SK-N-SH (cell line): Measurements from ENCODE around the gene MAN2B1. TPM values are rescaled to one million over a fixed set of nuclear protein-coding genes. Genes with fewer than 3 reads are reported as not detected.

ENCODE experiments used
- CTCF ChIA-PET: fragments of 300-600, 350-600 bp; formaldehyde crosslinking; extraction: SDS; loops from one replicate; lab custom pipeline; 2021; lab: Yijun Ruan, JAX
- POLR2A ChIA-PET: fragments of 350-600 bp; sonication (Branson Sonifier 250); formaldehyde crosslinking; extraction: SDS; loops from one replicate; lab custom pipeline; 2020; ENCODE audit warnings: antibody characterized with exemption, inconsistent platforms; lab: Yijun Ruan, JAX
- DNase-seq: peaks from one replicate; pipeline ENCODE4 v3.0.0; 2012
- H2AFZ ChIP-seq: fragments of 200-600 bp; sonication (generic); 2 replicates; pipeline ENCODE4 v1.8.1; 2016; ENCODE audit warnings: antibody characterized with exemption, mild to moderate bottlenecking, low read depth
- H3F3A ChIP-seq: fragments of 200-600 bp; sonication (generic); replicated peaks from 2 replicates; pipeline ENCODE3; 2016; ENCODE audit warnings: antibody characterized with exemption, mild to moderate bottlenecking; ENCODE audit not compliant: insufficient read depth
- H3K27ac ChIP-seq, 2 experiments: fragments of 200-500 bp in 1 of 2; fragments of 200-600 bp in 1 of 2; sonication (Bioruptor generic) in 1 of 2; sonication (generic), shearing (Covaris generic) in 1 of 2; 2 replicates each; pipeline versions ENCODE4 v1.5.1 to v1.6.1; 2014 to 2016; ENCODE audit warnings: low read depth in 2 of 2, inconsistent platforms in 1 of 2, low read length in 1 of 2, mild to moderate bottlenecking in 1 of 2, mixed read lengths in 1 of 2
- H3K27me3 ChIP-seq: fragments of 200-600 bp; sonication (generic), shearing (Covaris generic); 2 replicates; pipeline ENCODE4 v1.6.1; 2016; ENCODE audit warnings: mixed run types; ENCODE audit not compliant: insufficient read depth
- H3K36me3 ChIP-seq, 2 experiments: fragments of 200-500 bp in 1 of 2; fragments of 200-600 bp in 1 of 2; sonication (Bioruptor generic) in 1 of 2; sonication (generic) in 1 of 2; replicated peaks in 1 of 2; 2 replicates each; pipeline versions ENCODE3 to v1.5.1; 2014 to 2016; ENCODE audit warnings: low read length in 1 of 2, mild to moderate bottlenecking in 1 of 2; ENCODE audit not compliant: insufficient read depth in 2 of 2, control insufficient read depth in 1 of 2
- H3K4me1 ChIP-seq, 2 experiments: fragments of 200-500 bp in 1 of 2; fragments of 200-600 bp in 1 of 2; sonication (Bioruptor generic) in 1 of 2; sonication (generic), shearing (Covaris generic) in 1 of 2; 2 replicates each; pipeline versions ENCODE4 v1.5.1 to v1.6.1; 2014 to 2016; ENCODE audit warnings: low read depth in 1 of 2, low read length in 1 of 2, mixed run types in 1 of 2; ENCODE audit not compliant: insufficient read depth in 2 of 2, control insufficient read depth in 1 of 2
- H3K4me2 ChIP-seq: fragments of 200-600 bp; sonication (generic), shearing (Covaris generic); 2 replicates; pipeline ENCODE4 v1.6.1; 2017; ENCODE audit warnings: mixed run types
- H3K4me3 ChIP-seq, 2 experiments: fragments of 200-500 bp in 1 of 2; fragments of 200-600 bp in 1 of 2; sonication (Bioruptor generic) in 1 of 2; sonication (generic), shearing (Covaris generic) in 1 of 2; 2 replicates each; pipeline versions ENCODE4 v1.5.1 to v1.8.1; 2014 to 2016; ENCODE audit warnings: low read depth in 2 of 2, inconsistent platforms in 1 of 2, low read length in 1 of 2, mild to moderate bottlenecking in 1 of 2, mixed read lengths in 1 of 2, moderate library complexity in 1 of 2
- H3K79me2 ChIP-seq: fragments of 200-600 bp; sonication (generic); 2 replicates; pipeline ENCODE4 v1.8.1; 2017; ENCODE audit warnings: mild to moderate bottlenecking; ENCODE audit not compliant: insufficient read depth
- H3K9ac ChIP-seq: fragments of 200-600 bp; sonication (generic); 2 replicates; pipeline ENCODE4 v1.6.1; 2017; ENCODE audit warnings: mixed run types
- H3K9me2 ChIP-seq: fragments of 200-600 bp; sonication (generic); 2 replicates; pipeline ENCODE4 v1.6.1; 2017; ENCODE audit warnings: mixed run types
- H3K9me3 ChIP-seq: fragments of 200-600 bp; sonication (generic); 2 replicates; pipeline ENCODE4 v1.6.1; 2017; ENCODE audit warnings: mixed run types, mild to moderate bottlenecking, moderate library complexity
- H4K20me1 ChIP-seq: fragments of 200-600 bp; sonication (generic); 2 replicates; pipeline ENCODE4 v1.6.1; 2017; ENCODE audit warnings: mild to moderate bottlenecking, mixed run types; ENCODE audit not compliant: insufficient read depth
- ELF1 ChIP-seq: IDR thresholded peaks from 2 replicates; pipeline ENCODE4 v1.4.0; 2012
- EZH2phosphoT487 ChIP-seq: fragments of 200-600 bp; sonication (generic); IDR thresholded peaks from 2 replicates; pipeline ENCODE4 v1.6.1; 2017; ENCODE audit warnings: low read depth, mixed run types, mild to moderate bottlenecking, antibody characterized with exemption, moderate library complexity, borderline replicate concordance
- FOXJ3 ChIP-seq: sonication (generic); formaldehyde crosslinking; IDR thresholded peaks from 2 replicates; pipeline ENCODE4 v1.5.1; 2020; ENCODE audit warnings: mild to moderate bottlenecking, missing genetic modification reagents
- IRF3 ChIP-seq: fragments of 150-350 bp; IDR thresholded peaks from 2 replicates; pipeline ENCODE4 v1.6.1; 2016; ENCODE audit warnings: mild to moderate bottlenecking, low read depth, low read length
- JUND ChIP-seq: IDR thresholded peaks from 2 replicates; pipeline ENCODE4 v1.4.0; 2012
- MAX ChIP-seq: IDR thresholded peaks from 2 replicates; pipeline ENCODE4 v1.4.0; 2012; ENCODE audit warnings: low read depth
- MEF2A ChIP-seq: IDR thresholded peaks from 2 replicates; pipeline ENCODE4 v1.4.0; 2012; ENCODE audit warnings: low read depth, borderline replicate concordance
- MXI1 ChIP-seq: IDR thresholded peaks from 2 replicates; pipeline ENCODE4 v1.6.1; 2012; ENCODE audit warnings: mild to moderate bottlenecking, low read depth, low read length, improper control_type of control experiment
- NFIC ChIP-seq: IDR thresholded peaks from 2 replicates; pipeline ENCODE4 v1.4.0; 2012; ENCODE audit warnings: borderline replicate concordance
- PBX3 ChIP-seq: IDR thresholded peaks from 2 replicates; pipeline ENCODE4; 2012
- POLR2AphosphoS5 ChIP-seq: IDR thresholded peaks from 2 replicates; pipeline ENCODE4 v1.6.1; 2012; ENCODE audit warnings: low read depth, low read length
- RAD21 ChIP-seq: IDR thresholded peaks from 2 replicates; pipeline ENCODE4 v1.6.1; 2012; ENCODE audit warnings: mild to moderate bottlenecking, low read length
- SIN3A ChIP-seq: IDR thresholded peaks from 2 replicates; pipeline ENCODE4 v1.6.1; 2012; ENCODE audit warnings: low read depth, mild to moderate bottlenecking, low read length, moderate library complexity, borderline replicate concordance
- SMC3 ChIP-seq: IDR thresholded peaks from 2 replicates; pipeline ENCODE4 v1.6.1; 2012; ENCODE audit warnings: low read depth, low read length, improper control_type of control experiment
- USF1 ChIP-seq: IDR thresholded peaks from 2 replicates; pipeline ENCODE4 v1.4.0; 2012; ENCODE audit warnings: low read depth, borderline replicate concordance
- USF2 ChIP-seq: fragments of 150-350 bp; IDR thresholded peaks from 2 replicates; pipeline ENCODE4 v1.6.1; 2017; ENCODE audit warnings: antibody characterized with exemption, low read length, low read depth, borderline replicate concordance
- YY1 ChIP-seq: IDR thresholded peaks from 2 replicates; pipeline ENCODE4 v1.4.0; 2012; ENCODE audit warnings: low read depth, mild to moderate bottlenecking
- WGBS: methylation state at CpG from one replicate; pipeline ENCODE4 v1.1.6; 2017; ENCODE audit warnings: low lambda C conversion rate; 5-methylcytosine and 5-hydroxymethylcytosine counted together
- polyA plus RNA-seq, 3 experiments: library from polyadenylated mRNA; depleted of rRNA; stranded (reverse); fragments of >200 nt; gene quantifications; 2 replicates each; pipeline ENCODE4 v1.2.3, GENCODE V29; 2012

Gene MAN2B1
- polyA plus RNA-seq, 1 of the 3 experiments (the other 2 are of a cell fraction): 47.0 TPM

GRCh38 chr19:12670159-12670928 lies 3.8 kb upstream of the MAN2B1 start:
- Histone ChIP-seq H3K9ac (peak overlapping the region; percentile 76), H3K4me2 (peak overlapping the region; percentile 90), H3F3A (peaks cover 28% of the 10 kb centered on the region), H3K4me3 (peak overlapping the region; percentile 80 to 85), H3K36me3 (peaks cover 20 to 22% of the 10 kb centered on the region in 2 experiments)
- POLR2A ChIA-PET: interaction anchor here (1.5 to 1.7 kb wide), 2 partner anchors 11 to 60 kb away, joined by 3 to 6 read pairs; partner anchors contain the start of genes DHPS, ZNF490 and ZNF791
- TF ChIP-seq PBX3 (0 out of 2 replicates have a peak, but pooled peaks have one; percentile 1), RAD21 (no peak)
- TF ChIP-seq, all 33 proteins: peak for 1
- CTCF ChIA-PET: interaction anchor here (1.0 to 2.9 kb wide), 7 partner anchors 10 to 175 kb away, joined by 3 to 21 read pairs (median 4); partner anchors contain the start of gene DHPS
- H2AFZ ChIP-seq: peak overlapping the region; percentile 82; the same call in 1 of the 2 replicates
- peaks cover 55% of the 10 kb centered on the region for H3K79me2 ChIP-seq
- no peaks in the 10 kb centered on the region for H3K9me2 ChIP-seq
- 39% methylated on average over 25 of the region's 26 CpGs for WGBS
- no peaks in the 10 kb centered on the region for H3K27me3 ChIP-seq
- H4K20me1 ChIP-seq: no peaks in the 10 kb centered on the region
- DNase-seq: no peak
- H3K9me3 ChIP-seq: no peaks in the 10 kb centered on the region
- H3K4me1 ChIP-seq: peaks cover 5 to 35% of the 10 kb centered on the region in 2 experiments; a peak in 2 of 4 replicates
- H3K27ac ChIP-seq: peak overlapping the region; percentile 89 to 96; a peak in 3 of 4 replicates

- Histone ChIP-seq H3K9ac (peak overlapping the region; percentile 76), H3F3A (peaks cover 28% of the 10 kb centered on the region), H3K27ac (peak overlapping the region; percentile 89 to 96), H3K9me2 (no peaks in the 10 kb centered on the region), H3K9me3 (no peaks in the 10 kb centered on the region), H3K4me3 (peak overlapping the region; percentile 80 to 85), H3K4me2 (peak overlapping the region; percentile 90), H3K36me3 (peaks cover 17 to 21% of the 10 kb centered on the region in 2 experiments), H4K20me1 (no peaks in the 10 kb centered on the region), H3K27me3 (no peaks in the 10 kb centered on the region), H2AFZ (peak overlapping the region; percentile 82), H3K79me2 (peaks cover 51% of the 10 kb centered on the region), H3K4me1 (peaks cover 5 to 35% of the 10 kb centered on the region in 2 experiments; a peak in 2 of 4 replicates)
- ChIA-PET CTCF (interaction anchor here (1.0 to 2.9 kb wide), 6 partner anchors 8 to 117 kb away, joined by 3 to 13 read pairs (median 6); no protein-coding TSS in a partner anchor), POLR2A (interaction anchor here (1.3 to 1.7 kb wide), 3 partner anchors 9 to 59 kb away, joined by 3 to 6 read pairs (median 4); partner anchors contain the start of genes DHPS, ZNF490 and ZNF791)
- WGBS: under 1% methylated on average over 38 of the region's 64 CpGs
- peak; percentile 82 for DNase-seq
- TF ChIP-seq NFIC (no peak), JUND (no peak; the same call in 1 of the 2 replicates), SMC3 (no peak), USF1 (0 out of 2 replicates have a peak, but pooled peaks have one; percentile 16), MXI1 (peak; percentile 84), POLR2AphosphoS5 (peak; percentile 82), USF2 (no peak), FOXJ3 (CRISPR knock-in tag) (peak; percentile 14; the same call in 1 of the 2 replicates), IRF3 (no peak), MEF2A (no peak), MAX (peak; percentile 74), SIN3A (peak; percentile 43; the same call in 1 of the 2 replicates), EZH2phosphoT487 (no peak), YY1 (peak; percentile 81), ELF1 (peak; percentile 94; the same call in 1 of the 2 replicates)
Measured at GRCh38 chr19:12669270-12670158, 3.0 kb upstream of the MAN2B1 start.
